CD4-positive, alpha-beta T cell treated with Interleukin-12 subunit alpha and Interleukin-12 subunit beta, for 1 hour (primary cell): Measurements from ENCODE around the gene AMZ1.
"Not testable (repeated sequence)": the region's sequence is repeated elsewhere in the genome, so short reads cannot be mapped to it uniquely, and the experiment has no call there.

Experiments
- DNase-seq: peaks from one replicate; pipeline ENCODE4 v3.0.0-alpha.2; 2020

AMZ1 gene

GRCh38 chr7:2670171-2670570, 17.8 kb upstream of the AMZ1 start:
- no peak for DNase-seq

GRCh38 chr7:2670720-2671391, 17.1 kb upstream of the AMZ1 start:
- peak; percentile 71 for DNase-seq

GRCh38 chr7:2673214-2673613, 14.8 kb upstream of the AMZ1 start:
- not testable (repeated sequence) for DNase-seq

- no peak for DNase-seq
Measured at GRCh38 chr7:2673934-2674333, 14.1 kb upstream of the AMZ1 start.

- DNase-seq, result no peak
Measured at GRCh38 chr7:2675256-2675764, 12.7 kb upstream of the AMZ1 start.

- not testable (repeated sequence) for DNase-seq
Measured at GRCh38 chr7:2676576-2676975, 11.4 kb upstream of the AMZ1 start.

- DNase-seq, result not testable (repeated sequence)
Measured at GRCh38 chr7:2678454-2678853, 9.5 kb upstream of the AMZ1 start.

- DNase-seq, result not testable (repeated sequence)
Measured at GRCh38 chr7:2679135-2680127, 8.6 kb upstream of the AMZ1 start.

- no peak for DNase-seq
Measured at GRCh38 chr7:2680256-2680655, 7.7 kb upstream of the AMZ1 start.

- peak; percentile 56 for DNase-seq
Measured at GRCh38 chr7:2680792-2681490, 7.1 kb upstream of the AMZ1 start.

GRCh38 chr7:2681929-2682799, 5.8 kb upstream of the AMZ1 start:
- DNase-seq, result no peak

GRCh38 chr7:2684501-2684900, 3.5 kb upstream of the AMZ1 start:
- no peak for DNase-seq

- no peak for DNase-seq
Measured at GRCh38 chr7:2686101-2686500, 1.9 kb upstream of the AMZ1 start.

GRCh38 chr7:2687338-2687869, 598 bp upstream of the AMZ1 start:
- DNase-seq, result no peak

GRCh38 chr7:2688409-2689342, 674 bp downstream of the AMZ1 start:
- DNase-seq, result no peak

GRCh38 chr7:2689343-2689847, 1.4 kb downstream of the AMZ1 start:
- no peak for DNase-seq

GRCh38 chr7:2689951-2690705, 2.1 kb downstream of the AMZ1 start:
- no peak for DNase-seq

- DNase-seq, result no peak
Measured at GRCh38 chr7:2691011-2691707, 3.2 kb downstream of the AMZ1 start.

- DNase-seq, result not testable (repeated sequence)
Measured at GRCh38 chr7:2691932-2692439, 4.0 kb downstream of the AMZ1 start.
